ENCODE measurements around the gene DAG1. TPM values are rescaled to one million over a fixed set of nuclear protein-coding genes. Genes with fewer than 3 reads are reported as not detected.

DAG1 gene
- total and polyA plus RNA-seq, 2 experiments from 2014 or later = 104 to 185 TPM

DNA sequence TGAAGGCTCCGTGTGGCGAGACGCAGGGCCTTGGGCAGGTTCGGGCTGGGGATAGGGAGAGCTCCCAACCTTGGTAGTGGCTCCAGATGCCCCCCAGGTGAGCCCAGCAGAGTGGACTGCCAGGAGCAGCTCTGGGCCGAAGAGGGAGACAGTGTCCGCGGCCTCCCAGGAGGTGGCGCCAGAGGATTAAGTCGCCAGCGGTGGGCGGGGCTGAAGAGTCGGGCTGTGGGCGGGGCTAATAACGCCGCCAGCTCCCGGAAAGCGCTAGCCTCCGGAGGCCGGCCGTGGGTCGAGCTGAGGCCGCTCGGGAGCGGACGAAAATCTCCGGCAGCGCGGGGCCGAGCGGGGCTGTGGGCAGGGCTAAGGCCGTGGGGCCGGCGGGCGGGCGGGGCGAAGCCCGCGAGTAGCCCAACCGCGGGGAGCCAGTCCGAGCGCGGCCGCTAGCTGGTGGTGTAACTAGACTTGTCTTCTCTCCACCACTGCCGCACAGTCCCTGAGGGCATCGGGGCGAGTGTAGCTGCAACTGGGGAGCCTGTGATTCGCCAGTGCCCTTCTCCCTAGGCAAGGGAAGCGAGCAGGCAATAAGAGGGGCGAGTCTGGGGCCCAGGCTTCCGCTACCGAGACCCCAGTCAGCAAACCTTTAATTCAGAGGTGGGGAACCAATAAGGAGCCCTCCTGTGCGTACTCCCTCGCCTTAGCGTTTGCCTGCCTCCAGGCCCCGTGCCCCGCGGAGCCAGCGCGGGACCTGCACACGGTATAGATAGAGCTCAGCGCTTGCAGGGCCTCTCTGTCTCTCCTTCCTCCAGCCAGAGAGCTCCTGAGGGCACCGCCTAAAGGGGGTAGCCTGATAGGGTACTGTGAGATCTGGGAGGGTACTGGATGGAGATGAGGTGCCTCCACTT, 69.8 kb downstream of the DAG1 start:
- no peaks in the 10 kb centered on the region for H3K9me3 ChIP-seq (ENCODE audit: low read depth)
- no peaks in the 10 kb centered on the region for H3K36me3 ChIP-seq
- peak overlapping the region; percentile 33 for H3K4me3 ChIP-seq
- H3K27me3 ChIP-seq = peaks cover 9% of the 10 kb centered on the region
- peak; percentile 98 to 99 for DNase-seq (ENCODE audit: low read depth in 1 of 2, low spot score in 1 of 2)
- H3K27ac ChIP-seq = peak overlapping the region; percentile 70
- TF ChIP-seq CTCF (IDR thresholded peaks at IDR 0.05; ENCODE audit: low read depth, low read length) = peak; percentile 80
- peaks cover 5% of the 10 kb centered on the region for H3K4me1 ChIP-seq (ENCODE audit: low read depth)

DNA sequence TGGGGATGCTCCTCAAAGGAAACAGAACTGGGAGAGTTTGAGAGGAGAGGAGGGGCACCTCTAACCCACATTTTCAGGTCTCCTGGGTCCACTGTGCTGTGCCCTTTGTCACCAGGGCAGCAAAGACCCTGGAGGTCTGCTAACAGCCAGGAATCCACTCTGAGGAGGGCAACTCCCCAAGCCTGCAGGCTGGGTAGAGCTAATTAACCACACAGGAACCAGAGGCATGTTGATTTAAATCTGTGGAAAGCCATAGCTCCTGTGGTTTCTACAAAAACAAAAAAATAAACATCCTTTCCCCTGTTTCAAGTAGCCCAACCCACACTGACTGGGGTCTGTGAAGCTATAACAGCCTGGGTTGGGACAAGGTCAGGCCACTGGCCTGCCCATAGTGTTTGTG, 82.0 kb downstream of the DAG1 start:
- H3K4me3 ChIP-seq = no peak overlapping the region
- no peak for TF ChIP-seq CTCF (IDR thresholded peaks at IDR 0.05; ENCODE audit: low read depth, low read length)
- no peaks in the 10 kb centered on the region for H3K36me3 ChIP-seq
- no peak overlapping the region for H3K27ac ChIP-seq
- DNase-seq (ENCODE audit: low read depth in 1 of 2, low spot score in 1 of 2) = no peak
- peaks cover 11% of the 10 kb centered on the region for H3K27me3 ChIP-seq
- no peaks in the 10 kb centered on the region for H3K9me3 ChIP-seq (ENCODE audit: low read depth)
- H3K4me1 ChIP-seq (ENCODE audit: low read depth) = peaks cover 11% of the 10 kb centered on the region

DNA sequence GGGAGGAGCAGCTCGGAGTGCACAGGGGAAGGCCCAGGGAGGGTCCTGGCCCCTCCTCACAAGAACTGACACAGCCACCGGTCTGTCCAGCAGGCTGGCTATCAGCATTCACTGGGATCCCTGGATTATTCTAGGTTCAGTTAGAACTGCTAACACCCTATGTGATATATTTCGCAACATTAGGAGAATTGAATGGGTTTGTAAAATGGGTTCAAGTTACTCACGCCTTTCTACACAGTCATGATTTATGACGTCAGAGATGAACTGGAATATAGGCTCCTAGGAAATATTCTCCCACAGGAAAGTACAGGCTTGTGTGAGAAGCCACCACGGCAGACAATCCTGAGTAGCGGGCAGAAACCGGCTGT, 83.2 kb downstream of the DAG1 start:
- DNase-seq (ENCODE audit: low read depth in 1 of 2, low spot score in 1 of 2) = peak in 1 of 2 donors; percentile 62
- H3K4me3 ChIP-seq = peak overlapping the region; percentile 45
- H3K4me1 ChIP-seq (ENCODE audit: low read depth) = peaks cover 11% of the 10 kb centered on the region
- no peaks in the 10 kb centered on the region for H3K9me3 ChIP-seq (ENCODE audit: low read depth)
- no peaks in the 10 kb centered on the region for H3K36me3 ChIP-seq
- peak overlapping the region; percentile 84 for H3K27ac ChIP-seq
- no peak for TF ChIP-seq CTCF (IDR thresholded peaks at IDR 0.05; ENCODE audit: low read depth, low read length)
- H3K27me3 ChIP-seq = peaks cover 11% of the 10 kb centered on the region

DNA sequence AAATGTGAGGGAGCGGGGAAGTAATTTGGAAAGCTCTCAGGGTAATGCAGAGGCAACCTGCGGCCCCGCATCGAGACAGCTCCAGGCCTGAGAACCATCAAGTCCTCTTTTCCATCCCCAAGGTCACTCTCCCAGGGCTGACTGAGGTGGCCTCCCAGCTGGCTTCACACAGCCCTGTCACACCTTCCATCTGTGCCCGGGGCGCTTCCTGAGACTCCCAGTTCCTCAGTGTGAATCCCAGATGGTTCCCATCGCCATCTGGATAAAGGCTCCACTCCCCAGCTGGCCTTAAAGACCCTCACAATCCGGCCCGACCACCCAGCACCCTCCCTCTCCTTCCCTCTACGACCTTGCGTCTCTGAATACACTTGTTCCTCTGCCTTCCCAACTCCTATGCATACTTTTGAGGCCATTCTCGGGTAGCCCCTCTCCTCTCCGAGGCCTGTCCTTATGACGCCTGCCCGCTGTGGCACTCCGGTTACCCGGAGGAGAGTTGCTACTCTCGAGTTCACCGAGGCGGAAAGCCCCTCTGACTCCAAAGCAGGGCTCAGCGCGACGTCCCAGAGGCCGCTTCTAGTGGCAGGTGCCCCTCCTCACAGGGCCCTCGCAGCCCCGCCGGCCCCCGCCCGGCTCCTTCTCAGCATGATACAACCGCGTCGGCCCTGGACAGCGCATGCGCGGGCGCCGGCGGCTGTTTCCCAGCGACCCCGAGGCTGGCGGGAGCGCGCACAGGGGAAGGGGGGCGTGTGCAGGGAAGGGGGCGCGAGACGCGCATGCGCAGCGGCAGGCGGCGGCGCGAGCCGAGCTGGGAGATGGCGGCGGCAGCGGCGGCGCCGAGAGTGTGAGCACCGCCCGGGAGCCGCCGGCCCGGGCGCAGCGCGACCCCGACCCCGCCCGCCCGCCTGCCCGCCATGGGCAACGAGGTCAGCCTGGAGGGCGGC, 83.9 kb downstream of the DAG1 start, which contains the start of gene BSN:
TSS of gene BSN (plus strand) at position 786 of the 941 bp plus-strand sequence. CDS start at position 912, 126 bp downstream.
- DNase-seq (ENCODE audit: low read depth in 1 of 2, low spot score in 1 of 2) = peak; percentile 94 to 96
- TF ChIP-seq CTCF (IDR thresholded peaks at IDR 0.05; ENCODE audit: low read depth, low read length) = no peak
- peak within 1 kb of the TSS; percentile 84 for H3K27ac ChIP-seq

DNA sequence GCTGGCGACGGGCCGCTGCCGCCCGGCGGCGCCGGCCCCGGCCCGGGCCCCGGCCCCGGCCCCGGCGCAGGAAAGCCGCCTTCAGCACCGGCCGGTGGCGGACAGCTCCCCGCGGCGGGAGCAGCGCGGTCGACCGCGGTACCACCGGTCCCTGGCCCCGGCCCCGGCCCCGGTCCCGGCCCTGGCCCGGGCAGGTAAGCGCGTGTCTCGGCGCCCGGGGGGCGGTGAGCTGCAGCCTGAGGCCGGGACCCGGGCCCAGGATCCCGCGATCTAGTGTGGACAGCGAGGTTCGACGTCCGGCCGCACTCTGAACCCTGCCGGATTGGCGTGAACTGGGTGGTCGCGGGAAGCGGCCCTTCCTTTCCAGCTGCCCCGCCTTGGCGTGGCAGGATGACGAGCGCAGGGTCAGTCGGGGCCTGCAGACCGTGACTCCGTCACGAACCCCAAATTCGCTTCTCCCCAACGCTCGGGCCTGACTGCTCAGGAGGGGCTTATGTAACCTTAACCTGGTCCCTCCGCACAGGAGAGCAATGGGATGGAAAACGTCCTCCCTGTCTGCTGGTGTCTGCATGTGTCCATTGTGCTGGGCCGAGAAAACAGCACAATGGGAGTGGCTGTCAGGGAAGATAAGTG, 84.7 kb downstream of the DAG1 start:
- Histone ChIP-seq H3K27ac (no peak overlapping the region), H3K9me3 (ENCODE audit: low read depth) (no peaks in the 10 kb centered on the region), H3K4me3 (peak overlapping the region; percentile 32), H3K4me1 (ENCODE audit: low read depth) (peaks cover 11% of the 10 kb centered on the region), H3K27me3 (peaks cover 11% of the 10 kb centered on the region), H3K36me3 (no peaks in the 10 kb centered on the region)
- peak in 1 of 2 donors; percentile 83 for DNase-seq (ENCODE audit: low read depth in 1 of 2, low spot score in 1 of 2)
- no peak for TF ChIP-seq CTCF (IDR thresholded peaks at IDR 0.05; ENCODE audit: low read depth, low read length)

More for the DNA sequence above, 83.9 kb downstream of the DAG1 start, which contains the start of gene BSN:
- Histone ChIP-seq H3K36me3 (no peaks in the 10 kb centered on the region), H3K4me1 (ENCODE audit: low read depth) (peaks cover 11% of the 10 kb centered on the region), H3K9me3 (ENCODE audit: low read depth) (no peaks in the 10 kb centered on the region), H3K4me3 (peak within 1 kb of the TSS; percentile 45), H3K27me3 (peaks cover 11% of the 10 kb centered on the region)

Data from cardiac muscle cell (in vitro differentiated cells and primary cell).